A549 (cell line): ENCODE measurements around the gene ARPC1A.

Source experiments
- CTCF ChIP-seq: fragments of >200 bp; sonication (Bioruptor Twin); formaldehyde crosslinking; IDR thresholded peaks from 3 replicates; pipeline ENCODE4 v1.5.1; 2016
- ESRRA ChIP-seq: fragments of 150-350 bp; IDR thresholded peaks from 2 replicates; pipeline ENCODE4 v1.6.1; 2014; ENCODE audit warnings: mild to moderate bottlenecking, low read length, borderline replicate concordance
- NR3C1 ChIP-seq: fragments of >200 bp; sonication (Bioruptor Twin); formaldehyde crosslinking; IDR thresholded peaks from 3 replicates; pipeline ENCODE4 v1.6.1; 2017
- PHF8 ChIP-seq: fragments of 200-600 bp; sonication (generic); IDR thresholded peaks from 2 replicates; pipeline ENCODE4 v1.6.1; 2016; ENCODE audit warnings: low read depth, mild to moderate bottlenecking, antibody characterized with exemption, moderate library complexity, borderline replicate concordance
- POLR2A ChIP-seq: IDR thresholded peaks from 2 replicates; pipeline ENCODE4 v1.6.1; 2012; ENCODE audit warnings: mild to moderate bottlenecking, low read length
- RNF2 ChIP-seq: fragments of 200-600 bp; sonication (generic); IDR thresholded peaks from 2 replicates; pipeline ENCODE4 v1.6.1; 2016; ENCODE audit warnings: low read depth, mild to moderate bottlenecking, antibody characterized with exemption, moderate library complexity, borderline replicate concordance

GRCh38 chr7:99290980-99291607 is 34.6 kb upstream of the ARPC1A start:
- TF ChIP-seq CTCF (no peak), NR3C1 (no peak), PHF8 (no peak), RNF2 (no peak), ESRRA (no peak), POLR2A (no peak)
